ENCODE results near the gene MAST4.

DNA sequence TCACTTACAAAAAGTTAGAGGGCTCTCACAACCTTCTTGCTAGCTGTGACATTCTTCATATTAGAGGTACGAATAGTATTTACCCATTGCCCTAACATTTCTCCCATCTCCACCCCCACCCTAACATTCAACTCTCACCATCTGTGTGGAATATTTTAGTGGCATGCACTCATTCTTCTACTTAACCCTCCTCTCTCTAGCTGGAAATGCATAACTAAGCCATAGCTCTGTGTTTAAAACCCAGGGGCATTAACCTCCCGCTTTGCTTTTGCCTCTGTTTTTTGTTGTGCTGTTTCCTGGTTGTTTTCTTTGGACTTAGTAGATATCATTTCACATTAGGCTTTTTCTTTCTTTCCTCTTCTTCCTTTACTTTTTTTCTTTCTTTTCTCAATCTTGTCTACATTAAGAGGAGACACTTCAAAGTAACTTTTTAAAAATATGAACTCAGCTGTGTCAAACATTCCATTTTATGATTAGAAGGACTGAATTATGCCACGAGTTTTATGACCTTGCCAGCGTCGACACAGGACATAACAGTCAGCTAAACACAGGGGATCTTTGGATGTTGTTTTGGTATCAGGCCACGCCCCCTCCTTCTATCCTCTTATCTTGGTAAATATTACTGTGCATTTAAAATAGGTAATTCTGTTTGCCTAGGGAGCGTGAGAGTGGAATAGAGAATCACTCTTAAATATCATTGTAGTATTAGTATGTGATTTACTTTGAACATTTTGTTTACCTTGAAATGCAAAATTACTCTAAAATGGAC lies 364.4 kb downstream of the MAST4 start:
- TF ChIP-seq POLR2A (IDR thresholded peaks at IDR 0.05): no peak
- TF ChIP-seq CTCF (IDR thresholded peaks at IDR 0.05): no peak
- TF ChIP-seq EP300 (IDR thresholded peaks at IDR 0.05): no peak

All from tibial nerve (tissue), 4 donors.